NCI-H524 (cell line): ENCODE measurements around the gene CLIC4.
"Not testable (repeated sequence)": the region's sequence is repeated elsewhere in the genome, so short reads cannot be mapped to it uniquely, and the experiment has no call there.

Experiments used
- DNase-seq, 2 experiments: peaks; one replicate each; lab custom pipeline; 2025; lab: John Stamatoyannopoulos, UW

Gene CLIC4

GRCh38 chr1:24811494-24811893, 66.2 kb downstream of the CLIC4 start:
- not testable (repeated sequence) for DNase-seq

- DNase-seq = not testable (repeated sequence)
These were observed 75.0 kb downstream of the CLIC4 start for GRCh38 chr1:24820221-24820620.

GRCh38 chr1:24822887-24823286, 77.6 kb downstream of the CLIC4 start:
- DNase-seq = no peak

GRCh38 chr1:24823486-24823885, 78.2 kb downstream of the CLIC4 start:
- not testable (repeated sequence) for DNase-seq

- no peak for DNase-seq
These were observed 79.9 kb downstream of the CLIC4 start for GRCh38 chr1:24825174-24825573.

GRCh38 chr1:24826510-24826909, 81.3 kb downstream of the CLIC4 start:
- DNase-seq = no peak

- no peak for DNase-seq
These were observed 82.3 kb downstream of the CLIC4 start for GRCh38 chr1:24827379-24828135.

- DNase-seq = no peak
These were observed 83.1 kb downstream of the CLIC4 start for GRCh38 chr1:24828183-24828886.

- no peak for DNase-seq
These were observed 83.6 kb downstream of the CLIC4 start for GRCh38 chr1:24828887-24829192.

GRCh38 chr1:24830680-24831272, 85.5 kb downstream of the CLIC4 start:
- DNase-seq = peak in 1 of 2 experiments; percentile 73

- no peak for DNase-seq
These were observed 96.3 kb downstream of the CLIC4 start for GRCh38 chr1:24841593-24841992.

GRCh38 chr1:24846671-24847070, 101.4 kb downstream of the CLIC4 start:
- no peak for DNase-seq

GRCh38 chr1:24847995-24848881, 103.0 kb downstream of the CLIC4 start:
- peak; percentile 61 to 82 for DNase-seq

- DNase-seq = peak in 1 of 2 experiments; percentile 46
These were observed 104.5 kb downstream of the CLIC4 start for GRCh38 chr1:24849672-24850295.

GRCh38 chr1:24850328-24850920, 105.2 kb downstream of the CLIC4 start:
- DNase-seq = no peak

- no peak for DNase-seq
These were observed 108.4 kb downstream of the CLIC4 start for GRCh38 chr1:24853649-24854048.

- DNase-seq = no peak
These were observed 110.2 kb downstream of the CLIC4 start for GRCh38 chr1:24855474-24855873.

- no peak for DNase-seq
These were observed 111.7 kb downstream of the CLIC4 start for GRCh38 chr1:24856787-24857506.

GRCh38 chr1:24857507-24858133, 112.4 kb downstream of the CLIC4 start:
- no peak for DNase-seq

- DNase-seq = no peak
These were observed 113.0 kb downstream of the CLIC4 start for GRCh38 chr1:24858277-24858676.
